SU-DHL-6 (cell line): ENCODE data around the gene CACNA1C.

ENCODE experiments used
- CTCF ChIP-seq: fragments of 200-600 bp; sonication (generic); IDR thresholded peaks from one replicate; pipeline ENCODE4 v1.5.1; 2017; ENCODE audit warnings: antibody characterized with exemption, mild to moderate bottlenecking, low read length, moderate library complexity; ENCODE audit not compliant: insufficient read depth, poor library complexity, severe bottlenecking
- EZH2phosphoT487 ChIP-seq: fragments of 200-600 bp; sonication (generic), shearing (Covaris generic); conservative IDR thresholded peaks from 2 replicates; pipeline ENCODE4 v1.6.1; 2018; ENCODE audit warnings: mild to moderate bottlenecking, antibody characterized with exemption, low read length, moderate library complexity, mixed read lengths

- TF ChIP-seq CTCF (no peak), EZH2phosphoT487 (no peak)
These were observed 271.6 kb downstream of the CACNA1C start for GRCh38 chr12:2324387-2324786.
